ENCODE data around the gene PTK7.
A peak's percentile ranks its signal among the peaks of the same experiment; 100 is the strongest.
"Not testable (repeated sequence)": the region's sequence is repeated elsewhere in the genome, so short reads cannot be mapped to it uniquely, and the experiment has no call there.

The PTK7 gene

DNA sequence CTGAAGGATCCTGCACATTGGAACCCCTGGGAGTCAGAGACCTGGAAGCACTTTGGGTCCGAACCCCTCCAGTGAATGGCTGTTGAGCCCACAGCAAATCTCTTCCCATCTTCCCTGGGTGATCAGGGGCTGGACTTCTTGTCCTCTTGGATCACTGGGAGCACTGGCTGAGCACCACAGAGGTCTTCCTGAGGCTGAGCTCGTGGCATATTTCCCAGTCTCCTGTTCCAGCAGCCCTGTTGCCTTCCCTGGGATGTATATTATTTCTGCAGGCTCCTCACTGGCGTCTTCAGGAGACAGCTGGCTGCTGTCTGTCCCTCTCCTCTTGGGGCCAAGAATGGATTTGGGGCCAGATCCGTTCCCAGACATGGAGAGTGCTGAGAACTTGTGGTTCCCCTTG is 43.4 kb downstream of the PTK7 start:
- DNase-seq (ENCODE audit: low read depth) = no peak

DNA sequence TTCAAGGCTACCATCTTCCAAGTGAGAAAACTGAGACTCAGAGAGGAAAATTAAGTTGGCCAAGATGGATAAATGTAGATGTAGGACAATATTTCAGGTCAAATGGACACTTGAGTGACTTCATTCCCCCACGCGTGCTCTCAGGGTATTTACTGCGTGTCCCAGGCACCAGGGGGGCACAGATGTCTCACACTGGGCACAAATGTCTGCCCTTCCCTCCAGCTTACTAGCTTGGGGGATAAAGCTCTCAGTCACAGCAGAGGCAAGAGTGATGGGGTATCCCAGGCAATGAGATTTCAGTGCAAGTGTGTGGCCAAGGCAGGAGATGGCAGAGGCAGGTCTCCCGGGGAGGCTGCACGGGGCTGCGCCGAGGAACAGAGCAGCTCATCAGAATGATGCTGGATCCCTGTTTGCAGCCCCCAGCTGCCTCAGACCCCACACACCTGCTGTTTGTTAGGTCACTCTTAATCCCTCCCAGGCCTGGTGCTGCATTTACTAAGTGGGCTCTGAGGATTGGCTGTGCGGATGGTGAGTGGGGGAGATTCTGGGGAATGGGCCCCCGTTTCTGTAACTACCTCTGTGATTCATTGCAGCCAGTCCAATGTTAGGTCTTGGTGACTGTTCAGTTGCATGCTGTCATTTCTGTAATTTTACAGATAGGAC is 44.1 kb downstream of the PTK7 start:
- no peak for DNase-seq (ENCODE audit: low read depth)

DNA sequence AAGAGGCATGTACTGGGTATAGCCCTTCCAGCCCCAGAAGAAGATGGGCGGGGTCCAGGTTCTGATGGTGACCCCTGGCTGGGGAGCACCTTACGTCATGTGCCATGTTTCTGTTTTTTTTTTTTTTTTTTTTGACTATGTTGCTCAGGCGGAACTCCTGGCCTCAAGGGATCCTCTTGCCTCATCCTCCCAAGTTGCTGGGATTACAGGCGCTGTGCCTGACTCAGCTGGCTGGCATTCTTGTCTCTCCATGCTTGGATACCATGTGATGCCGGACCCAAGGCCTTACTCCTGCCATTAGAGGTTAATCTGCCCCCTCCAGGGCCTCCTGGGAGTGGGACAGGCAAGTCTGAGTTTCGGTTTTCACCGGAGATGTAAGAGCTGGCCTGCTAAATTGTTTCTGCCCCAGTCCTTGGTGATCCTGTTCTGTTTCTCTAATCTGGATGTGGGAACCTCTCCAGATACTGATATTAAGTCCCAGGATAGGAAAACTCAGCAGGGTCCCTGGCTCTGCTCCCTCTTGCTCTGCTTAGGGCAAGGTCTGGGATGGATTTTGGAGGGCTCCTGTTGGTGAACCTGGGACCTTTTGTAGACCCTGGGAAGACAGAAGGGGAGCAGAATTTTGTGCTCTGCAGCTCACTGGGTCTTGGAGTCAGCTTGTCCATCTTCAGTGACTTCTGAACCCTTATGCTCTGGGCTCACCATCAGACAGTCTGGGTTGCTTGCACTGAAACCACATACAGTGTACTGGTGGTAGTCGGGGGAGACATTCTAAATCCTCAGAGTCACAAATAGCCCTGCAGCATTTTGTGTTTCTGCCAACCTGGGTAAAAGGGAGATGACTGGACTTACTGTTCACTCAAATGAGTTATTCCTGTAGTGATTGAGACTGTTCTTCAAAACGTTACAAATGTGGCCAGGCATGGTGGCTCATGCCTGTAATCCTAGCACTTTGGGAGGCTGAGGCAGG is 45.1 kb downstream of the PTK7 start:
- DNase-seq (ENCODE audit: low read depth) = no peak

DNA sequence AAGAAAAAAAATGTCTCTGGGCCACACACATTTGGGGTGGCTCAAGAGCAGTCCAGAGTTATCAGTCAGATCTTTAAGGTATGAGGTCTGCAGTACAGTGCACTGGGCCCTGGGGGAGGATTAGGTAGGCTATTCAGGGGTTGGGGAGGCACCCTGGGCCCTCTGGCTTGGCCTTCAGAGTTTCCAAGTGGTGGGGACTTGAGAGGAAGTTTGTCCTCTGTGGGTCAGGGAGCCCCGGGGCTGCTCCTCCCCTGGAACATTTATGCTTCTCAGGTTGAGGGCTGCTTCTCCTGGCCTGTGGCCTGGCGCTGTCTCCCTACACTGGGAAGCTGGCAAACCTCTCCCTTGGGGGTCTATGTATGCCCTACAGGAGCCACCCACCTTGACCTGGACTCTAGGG is 46.0 kb downstream of the PTK7 start:
- DNase-seq (ENCODE audit: low read depth) = no peak

DNA sequence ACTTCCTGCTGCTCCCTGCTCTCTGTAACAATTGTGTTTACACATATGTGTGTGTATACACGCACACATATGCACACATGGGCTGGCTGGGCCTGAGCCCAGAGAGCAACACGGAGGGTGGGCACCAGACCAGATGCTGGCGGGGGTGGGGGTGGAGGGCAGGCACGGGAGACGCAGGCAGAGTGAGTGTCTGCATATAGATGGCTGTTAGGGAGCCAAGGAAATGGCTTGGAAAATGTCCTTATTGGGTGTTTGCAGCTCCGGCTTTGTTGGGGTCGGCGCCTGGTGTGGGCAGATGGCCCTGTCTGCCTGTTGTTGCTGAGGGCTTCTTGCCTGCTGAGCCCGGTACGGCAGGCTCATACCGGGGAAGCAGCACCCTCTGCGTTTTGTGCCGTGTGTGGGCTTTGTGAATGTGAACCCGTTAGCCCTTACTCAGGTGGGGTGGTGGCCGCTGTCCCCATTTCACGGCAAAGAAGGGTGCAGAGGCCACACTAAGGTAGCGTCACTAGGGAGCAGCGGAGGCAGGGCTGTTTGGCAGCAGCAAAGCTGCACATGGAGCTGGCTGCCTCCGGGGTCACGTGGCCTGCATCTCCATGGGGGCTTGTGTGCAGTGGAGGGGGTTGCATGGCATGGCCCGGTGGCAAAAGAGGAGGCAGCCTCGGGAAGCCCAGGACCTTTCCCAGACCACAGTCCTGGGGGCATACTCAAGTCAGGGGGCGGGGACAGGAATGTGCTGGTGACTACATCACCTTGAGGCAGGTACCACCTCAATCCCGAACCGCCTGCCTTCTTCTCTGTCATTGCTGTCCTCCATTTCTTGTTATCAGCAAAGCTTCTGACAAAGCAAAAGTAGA is 47.6 kb downstream of the PTK7 start:
- DNase-seq (ENCODE audit: low read depth) = no peak

DNA sequence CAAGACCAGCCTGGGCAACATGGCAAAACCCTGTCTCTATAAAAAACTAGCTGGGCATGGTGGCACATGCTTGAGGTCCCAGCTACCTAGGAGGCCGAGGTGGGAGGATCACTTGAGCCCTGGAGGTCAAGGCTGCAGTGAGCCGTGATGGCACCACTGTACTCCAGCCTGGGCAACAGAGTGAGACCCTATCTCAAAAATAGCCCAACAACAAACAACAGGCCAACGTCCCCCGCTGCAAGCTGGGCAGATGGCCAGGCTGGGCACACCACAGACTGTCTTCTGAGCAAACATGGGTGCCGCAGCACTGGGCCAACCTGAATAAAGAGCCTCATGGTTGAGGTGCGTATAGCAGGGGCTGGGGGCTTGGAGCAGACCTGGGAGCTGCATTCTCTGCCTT is 48.4 kb downstream of the PTK7 start:
- no peak for DNase-seq (ENCODE audit: low read depth)

DNA sequence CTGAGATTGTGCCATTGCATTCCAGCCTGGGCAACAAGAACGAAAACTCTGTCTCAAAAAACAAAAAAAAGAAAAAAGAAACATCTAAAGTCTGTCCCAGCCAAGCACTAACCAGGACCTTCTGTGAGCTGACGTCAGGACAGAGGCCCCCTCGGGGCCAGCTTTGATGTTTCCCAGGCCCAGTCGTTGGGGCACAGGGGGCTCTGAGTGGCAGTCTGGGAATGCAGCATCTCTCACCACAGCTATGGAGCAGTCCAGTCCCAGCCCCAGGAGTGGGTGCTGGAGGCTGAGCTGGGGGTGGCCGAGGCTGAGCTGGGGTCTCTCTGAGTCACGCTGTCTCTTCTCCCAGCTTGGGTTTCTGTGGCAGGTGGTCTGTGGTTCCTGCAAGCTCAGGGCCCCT is 49.0 kb downstream of the PTK7 start:
- DNase-seq (ENCODE audit: low read depth) = no peak

DNA sequence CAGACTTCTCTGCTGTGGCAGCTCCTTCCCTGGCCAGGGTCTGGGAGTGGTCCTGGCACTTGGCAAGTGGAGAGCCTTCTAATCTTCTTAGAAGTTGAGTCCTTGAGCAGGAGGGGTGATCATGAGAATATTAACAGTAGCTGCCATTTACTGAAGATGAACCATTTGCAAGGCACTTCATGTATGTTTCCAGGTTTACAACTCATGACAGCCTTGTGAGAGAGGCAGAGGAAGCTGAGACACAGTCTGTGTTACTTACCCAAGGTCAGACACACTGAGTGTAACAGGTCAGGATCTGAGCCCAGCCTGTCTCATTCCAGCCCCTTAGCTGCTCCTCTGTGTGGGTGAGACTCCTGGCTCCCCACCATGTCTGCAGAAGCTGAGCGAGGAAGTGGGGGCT is 49.4 kb downstream of the PTK7 start:
- no peak for DNase-seq (ENCODE audit: low read depth)

DNA sequence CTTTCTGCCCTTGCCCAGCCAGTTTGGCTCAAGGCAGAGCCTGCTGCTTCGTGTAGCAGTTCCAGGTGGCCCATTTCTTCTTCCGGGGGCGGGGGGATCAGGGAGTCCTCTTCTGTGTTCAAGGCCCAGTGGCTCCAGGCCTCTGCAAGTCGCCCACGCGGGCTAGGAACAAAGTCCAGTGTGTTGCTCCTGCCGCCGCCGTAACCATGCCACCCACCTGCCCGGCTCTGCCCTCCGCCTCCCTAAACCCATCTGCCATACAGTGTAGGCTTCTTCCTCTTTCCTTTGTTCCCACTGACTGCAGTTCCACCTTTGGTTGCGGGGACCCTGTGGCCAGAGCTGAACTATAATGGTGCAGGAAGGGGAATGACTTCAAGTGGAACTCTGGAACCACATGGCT is 51.1 kb downstream of the PTK7 start:
- no peak for DNase-seq (ENCODE audit: low read depth)

DNA sequence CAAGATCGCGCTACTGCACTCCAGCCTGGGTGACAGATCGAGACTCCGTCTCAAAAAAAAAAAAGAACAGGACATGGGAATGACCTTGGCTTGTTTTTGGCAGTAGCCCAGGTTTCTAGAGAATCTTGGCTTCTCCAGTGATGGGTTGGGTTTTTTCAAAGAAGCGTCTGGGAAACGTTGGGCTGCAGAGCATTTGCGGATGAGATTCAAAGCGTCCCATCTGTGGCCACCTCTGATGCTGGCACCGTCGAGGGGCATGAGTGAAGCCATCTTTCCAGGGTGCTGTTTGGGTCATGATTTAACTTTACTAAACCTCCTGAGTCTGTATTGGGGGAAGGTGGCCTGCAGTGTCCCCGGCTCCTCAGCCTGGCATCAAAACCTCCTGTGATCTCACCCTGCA is 51.8 kb downstream of the PTK7 start:
- no peak for DNase-seq (ENCODE audit: low read depth)

DNA sequence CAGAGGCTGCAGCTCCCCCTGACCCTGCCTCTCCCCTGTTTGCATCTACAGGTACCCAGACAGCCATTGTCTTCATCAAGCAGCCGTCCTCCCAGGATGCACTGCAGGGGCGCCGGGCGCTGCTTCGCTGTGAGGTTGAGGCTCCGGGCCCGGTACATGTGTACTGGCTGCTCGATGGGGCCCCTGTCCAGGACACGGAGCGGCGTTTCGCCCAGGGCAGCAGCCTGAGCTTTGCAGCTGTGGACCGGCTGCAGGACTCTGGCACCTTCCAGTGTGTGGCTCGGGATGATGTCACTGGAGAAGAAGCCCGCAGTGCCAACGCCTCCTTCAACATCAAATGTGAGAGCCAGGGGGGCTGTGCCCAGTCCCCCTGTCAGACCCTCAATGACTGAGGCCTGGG is 52.8 kb downstream of the PTK7 start:
- no peak for DNase-seq (ENCODE audit: low read depth)

DNA sequence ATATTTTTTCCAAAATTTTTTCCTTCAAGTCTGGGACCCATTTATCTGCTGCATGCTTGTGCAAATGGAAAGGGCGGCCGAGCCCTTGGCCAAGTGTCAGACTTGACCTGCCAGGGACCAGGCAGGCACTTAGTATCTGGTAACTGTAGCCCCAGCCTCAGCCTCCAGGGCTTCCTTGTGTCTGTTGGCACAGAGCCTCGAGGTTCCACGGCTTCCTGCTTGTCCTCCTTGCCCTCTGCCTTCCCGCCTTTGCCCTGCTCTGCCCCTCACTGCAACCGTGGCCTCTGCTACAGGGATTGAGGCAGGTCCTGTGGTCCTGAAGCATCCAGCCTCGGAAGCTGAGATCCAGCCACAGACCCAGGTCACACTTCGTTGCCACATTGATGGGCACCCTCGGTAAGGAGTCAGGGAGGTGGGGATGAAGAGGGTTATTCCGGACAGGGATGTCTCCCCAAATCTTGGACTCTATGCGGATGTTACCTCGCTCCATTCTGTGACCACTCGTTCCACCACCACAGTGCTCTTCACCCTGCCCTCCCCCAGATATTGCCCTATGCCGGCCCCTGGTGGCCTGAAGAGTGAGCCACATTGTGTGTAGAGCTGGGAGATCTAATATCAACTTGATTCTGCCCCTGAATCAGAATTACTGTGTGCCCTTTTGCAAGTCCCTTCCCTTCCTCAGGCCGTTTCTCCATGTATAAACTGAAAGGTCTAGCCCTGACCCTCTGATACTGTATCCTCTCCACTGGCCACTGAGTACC is 53.5 kb downstream of the PTK7 start:
- no peak for DNase-seq (ENCODE audit: low read depth)

DNA sequence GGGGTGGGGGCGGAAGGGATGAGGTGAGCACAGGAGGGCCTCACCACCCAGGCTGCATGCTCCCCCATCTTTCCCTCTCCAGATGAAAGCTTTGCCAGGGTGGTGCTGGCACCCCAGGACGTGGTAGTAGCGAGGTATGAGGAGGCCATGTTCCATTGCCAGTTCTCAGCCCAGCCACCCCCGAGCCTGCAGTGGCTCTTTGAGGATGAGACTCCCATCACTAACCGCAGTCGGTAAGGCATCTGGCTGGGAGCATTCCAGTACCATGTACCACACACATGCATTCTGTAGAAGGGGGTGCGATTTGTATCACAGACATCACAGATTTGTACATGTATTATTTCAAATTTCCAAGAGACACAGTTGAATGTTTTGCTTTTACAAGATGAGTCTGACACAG is 54.3 kb downstream of the PTK7 start:
- DNase-seq (ENCODE audit: low read depth) = no peak

DNA sequence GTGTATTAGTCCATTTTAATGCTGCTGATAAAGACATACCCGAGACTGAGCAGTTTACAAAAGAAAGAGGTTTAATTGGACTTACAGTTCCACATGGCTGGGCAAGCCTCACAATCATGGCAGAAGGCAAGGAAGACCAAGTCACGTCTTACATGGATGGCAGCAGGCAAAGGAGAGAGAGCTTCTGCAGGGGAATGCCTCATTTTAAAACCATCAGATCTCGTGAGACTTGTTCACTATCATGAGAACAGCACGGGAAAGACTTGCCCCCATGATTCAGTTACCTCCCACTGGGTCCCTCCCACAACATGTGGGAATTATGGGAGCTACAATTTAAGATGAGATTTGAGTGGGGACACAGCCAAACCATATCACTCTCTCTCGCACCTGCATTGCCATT is 55.3 kb downstream of the PTK7 start:
- not testable (repeated sequence) for DNase-seq (ENCODE audit: low read depth)

DNA sequence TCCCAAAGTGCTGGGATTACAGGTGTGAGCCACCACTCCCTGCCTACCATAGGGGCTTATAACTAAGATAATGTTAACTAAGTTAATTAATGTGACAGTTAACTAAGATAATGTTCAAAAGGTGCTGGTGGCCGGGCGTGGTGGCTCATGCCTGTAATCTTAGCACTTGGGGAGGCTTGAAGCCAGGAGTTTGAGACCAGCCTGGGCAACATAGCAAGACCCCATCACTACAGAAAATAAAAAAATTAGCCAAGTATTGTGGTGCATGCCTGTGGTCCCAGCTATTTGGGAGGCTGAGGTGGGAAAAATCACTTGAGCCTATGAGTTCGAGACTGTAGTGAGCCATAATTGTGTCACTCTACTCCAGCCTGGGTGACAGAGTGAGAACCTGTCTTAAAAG is 62.2 kb downstream of the PTK7 start:
- DNase-seq (ENCODE audit: low read depth) = no peak

DNA sequence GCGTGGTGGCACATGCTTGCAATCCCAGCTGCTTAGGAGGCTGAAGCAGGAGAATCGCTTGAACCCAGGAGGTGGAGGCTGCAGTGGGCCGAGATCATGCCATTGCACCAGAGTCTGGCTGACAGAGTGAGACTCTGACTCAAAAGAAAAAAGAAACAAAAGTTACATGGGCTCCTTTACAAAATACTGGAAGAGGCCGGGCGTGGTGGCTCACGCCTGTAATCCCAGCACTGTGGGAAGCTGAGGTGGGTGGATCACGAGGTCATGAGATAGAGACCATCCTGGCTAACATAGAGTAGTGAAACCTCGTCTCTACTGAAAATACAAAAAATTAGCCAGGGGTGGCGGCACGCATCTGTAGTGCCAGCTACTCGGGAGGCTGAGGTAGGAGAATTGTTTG is 63.9 kb downstream of the PTK7 start:
- not testable (repeated sequence) for DNase-seq (ENCODE audit: low read depth)

DNA sequence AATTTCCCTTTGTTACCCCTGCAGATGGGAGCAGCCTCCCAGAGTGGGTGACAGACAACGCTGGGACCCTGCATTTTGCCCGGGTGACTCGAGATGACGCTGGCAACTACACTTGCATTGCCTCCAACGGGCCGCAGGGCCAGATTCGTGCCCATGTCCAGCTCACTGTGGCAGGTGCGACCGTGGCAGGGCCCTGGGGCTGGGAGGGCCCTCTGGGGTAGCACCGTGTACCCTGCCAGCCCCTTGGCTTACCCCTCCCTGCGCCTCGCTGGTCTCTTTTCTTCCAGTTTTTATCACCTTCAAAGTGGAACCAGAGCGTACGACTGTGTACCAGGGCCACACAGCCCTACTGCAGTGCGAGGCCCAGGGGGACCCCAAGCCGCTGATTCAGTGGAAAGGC is 65.5 kb downstream of the PTK7 start:
- no peak for DNase-seq (ENCODE audit: low read depth)

DNA sequence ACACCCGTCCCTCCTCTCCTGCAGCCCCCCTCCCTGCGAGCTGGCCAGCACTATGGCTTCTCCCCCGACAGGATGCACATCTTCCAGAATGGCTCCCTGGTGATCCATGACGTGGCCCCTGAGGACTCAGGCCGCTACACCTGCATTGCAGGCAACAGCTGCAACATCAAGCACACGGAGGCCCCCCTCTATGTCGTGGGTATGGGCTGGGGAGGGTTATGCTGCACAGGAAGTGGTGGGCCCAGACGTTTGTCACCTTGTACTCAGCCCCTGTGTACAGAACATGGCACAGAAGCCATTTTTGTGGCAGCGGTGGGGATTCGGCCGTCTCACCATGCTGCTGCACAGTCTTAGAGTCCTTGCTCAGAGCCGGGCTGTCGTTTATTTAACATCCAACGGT is 66.0 kb downstream of the PTK7 start:
- DNase-seq (ENCODE audit: low read depth) = no peak

DNA sequence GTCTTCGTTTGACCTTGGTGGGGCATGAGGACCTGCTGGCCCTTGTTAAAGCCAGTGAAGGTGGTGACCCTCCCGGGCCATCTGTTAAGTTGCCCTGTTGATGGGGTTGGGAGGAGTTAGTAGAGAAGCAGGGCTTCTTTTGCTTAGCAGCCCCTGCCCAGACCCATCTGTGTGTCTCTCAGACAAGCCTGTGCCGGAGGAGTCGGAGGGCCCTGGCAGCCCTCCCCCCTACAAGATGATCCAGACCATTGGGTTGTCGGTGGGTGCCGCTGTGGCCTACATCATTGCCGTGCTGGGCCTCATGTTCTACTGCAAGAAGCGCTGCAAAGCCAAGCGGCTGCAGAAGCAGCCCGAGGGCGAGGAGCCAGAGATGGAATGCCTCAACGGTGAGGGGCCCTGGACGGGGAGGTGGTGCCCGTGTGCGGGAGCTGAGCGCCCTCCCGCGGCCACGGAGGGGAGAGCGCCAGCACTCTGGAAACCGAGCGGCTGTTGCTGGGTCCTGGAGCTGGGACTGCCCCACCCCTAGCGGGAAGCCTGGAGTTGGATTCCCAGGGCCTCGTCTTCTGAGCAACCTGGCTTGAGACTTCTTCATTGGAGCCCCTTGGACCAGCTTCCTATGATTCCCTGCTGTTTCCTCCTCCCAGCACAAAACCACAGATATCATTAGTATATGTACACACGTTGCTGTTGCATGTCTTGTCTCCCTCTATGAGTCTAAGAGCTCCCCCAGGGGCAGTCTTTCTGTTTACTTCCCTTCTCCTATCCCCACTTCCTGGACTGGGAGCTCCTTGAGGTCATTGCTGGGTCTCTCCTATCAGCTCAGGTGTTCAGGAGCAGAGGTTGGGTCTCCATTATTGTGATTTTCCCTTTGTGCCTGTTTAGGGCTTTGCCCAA is 67.4 kb downstream of the PTK7 start:
- DNase-seq (ENCODE audit: low read depth) = peak; percentile 82

DNA sequence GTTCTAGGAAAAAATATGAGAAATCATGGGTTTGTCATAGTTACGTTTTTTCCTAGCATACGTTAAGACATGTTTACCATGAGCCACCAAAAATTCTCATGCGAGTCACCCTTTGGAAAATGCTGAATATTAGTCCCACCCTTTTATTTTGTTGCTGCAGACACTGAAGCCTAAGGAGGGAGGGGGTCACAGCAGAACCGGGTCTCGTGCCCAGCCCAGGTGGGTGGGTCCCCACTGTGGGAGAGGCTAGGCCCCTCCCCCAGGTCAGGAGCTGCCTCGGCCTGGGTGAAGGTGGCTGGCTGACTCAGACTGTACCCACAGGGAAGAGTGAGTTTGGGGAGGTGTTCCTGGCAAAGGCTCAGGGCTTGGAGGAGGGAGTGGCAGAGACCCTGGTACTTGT is 68.8 kb downstream of the PTK7 start:
- DNase-seq (ENCODE audit: low read depth) = no peak

DNA sequence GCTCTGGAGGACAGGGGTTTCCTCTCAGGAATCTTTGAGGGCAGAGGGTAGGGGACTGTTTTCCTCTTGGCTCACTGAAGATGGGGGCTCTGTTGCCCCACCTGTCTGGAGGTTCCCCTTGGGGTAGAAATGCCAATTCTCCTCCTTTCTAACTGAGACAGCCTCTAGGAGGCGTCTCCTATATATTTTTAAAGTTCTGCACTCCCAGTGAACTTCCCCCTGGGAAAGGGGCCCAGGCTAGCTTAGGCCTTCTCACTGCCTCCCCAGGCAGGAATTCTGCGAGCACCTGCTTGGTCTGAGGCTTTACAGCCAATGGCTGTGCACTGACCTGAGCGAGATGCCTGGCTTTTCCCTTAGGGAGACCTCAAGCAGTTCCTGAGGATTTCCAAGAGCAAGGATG is 70.1 kb downstream of the PTK7 start:
- no peak for DNase-seq (ENCODE audit: low read depth)

Measured in activated T-cell treated with anti-CD3 and anti-CD28 coated beads for 48 hours (primary cell).